SK-N-SH treated with all-trans-retinoic acid at 6 μM for 48 hours (cell line): ENCODE results near the gene HIVEP3.

Experiments
- ATAC-seq: fragments of 200-7000 bp; cut with Tn5 transposase; 3 replicates; pipeline ENCODE4 v1.9.1; 2020; ENCODE audit warnings: mild to moderate bottlenecking, moderate library complexity
- ARNTL ChIP-seq: fragments of 450-650 bp; formaldehyde crosslinking; IDR thresholded peaks from 2 replicates; pipeline ENCODE4 v1.5.0; 2020; ENCODE audit warnings: low read depth, mild to moderate bottlenecking, moderate library complexity, borderline replicate concordance
- BACH2 ChIP-seq: fragments of 250-450 bp; sonication (Bioruptor Pico); IDR thresholded peaks from 2 replicates; pipeline ENCODE4 v1.9.0; 2021; ENCODE audit warnings: mild to moderate bottlenecking, borderline replicate concordance
- CSDC2 ChIP-seq: fragments of 250-450 bp; sonication (Bioruptor Pico); IDR thresholded peaks from 2 replicates; pipeline ENCODE4 v1.5.0; 2020; ENCODE audit warnings: mild to moderate bottlenecking, moderate library complexity
- ESRRG ChIP-seq: fragments of 250-450 bp; sonication (Bioruptor Pico); IDR thresholded peaks from 2 replicates; pipeline ENCODE4 v1.6.1; 2021; ENCODE audit warnings: mild to moderate bottlenecking
- GLIS3 ChIP-seq: fragments of 250-450 bp; sonication (Bioruptor Pico); IDR thresholded peaks from 2 replicates; pipeline ENCODE4 v1.5.0; 2020; ENCODE audit warnings: mild to moderate bottlenecking, moderate library complexity
- ISL1 ChIP-seq: fragments of 250-450 bp; sonication (Bioruptor Pico); IDR thresholded peaks from 2 replicates; pipeline ENCODE4 v2.1.2; 2022; ENCODE audit warnings: mild to moderate bottlenecking, moderate library complexity
- OSR1 ChIP-seq: fragments of 250-450 bp; sonication (Bioruptor Pico); IDR thresholded peaks from 2 replicates; pipeline ENCODE4 v1.8.0; 2022; ENCODE audit warnings: moderate library complexity, mild to moderate bottlenecking, inconsistent platforms
- PPARA ChIP-seq: fragments of 250-450 bp; sonication (Bioruptor Pico); IDR thresholded peaks from 2 replicates; pipeline ENCODE4 v1.5.0; 2020; ENCODE audit warnings: mild to moderate bottlenecking, borderline replicate concordance
- RARB ChIP-seq: fragments of 250-450 bp; sonication (Bioruptor Pico); IDR thresholded peaks from 2 replicates; pipeline ENCODE4 v1.8.0; 2021; ENCODE audit warnings: mild to moderate bottlenecking, moderate library complexity
- SNAI2 ChIP-seq: fragments of 250-450 bp; sonication (Bioruptor Pico); IDR thresholded peaks from 2 replicates; pipeline ENCODE4 v1.5.0; 2020; ENCODE audit warnings: mild to moderate bottlenecking, moderate library complexity
- TCF4 ChIP-seq: fragments of 250-450 bp; sonication (Bioruptor Pico); IDR thresholded peaks from 2 replicates; pipeline ENCODE4 v1.8.0; 2021; ENCODE audit warnings: mild to moderate bottlenecking, moderate library complexity, borderline replicate concordance
- TOX ChIP-seq: fragments of 250-450 bp; sonication (Bioruptor Pico); IDR thresholded peaks from 2 replicates; pipeline ENCODE4 v1.8.0; 2021; ENCODE audit warnings: mild to moderate bottlenecking, moderate library complexity, borderline replicate concordance
- ZC3H10 ChIP-seq: fragments of 250-450 bp; sonication (Bioruptor Pico); IDR thresholded peaks from 2 replicates; pipeline ENCODE4 v1.5.1; 2021; ENCODE audit warnings: mild to moderate bottlenecking, moderate library complexity
- ZFP3 ChIP-seq: fragments of 250-450 bp; sonication (Bioruptor Pico); IDR thresholded peaks from 2 replicates; pipeline ENCODE4 v1.5.0; 2020; ENCODE audit warnings: mild to moderate bottlenecking, moderate library complexity
- ZNF70 ChIP-seq: fragments of 450-650 bp; formaldehyde crosslinking; IDR thresholded peaks from 2 replicates; pipeline ENCODE4 v1.5.0; 2020; ENCODE audit warnings: mild to moderate bottlenecking, moderate library complexity
- ZNF8 ChIP-seq: fragments of 450-650 bp; formaldehyde crosslinking; IDR thresholded peaks from 2 replicates; pipeline ENCODE4 v1.5.0; 2020; ENCODE audit warnings: mild to moderate bottlenecking, moderate library complexity
- TF ChIP-seq, protein P1 (sequence below): fragments of 250-450 bp; sonication (Bioruptor Pico); IDR thresholded peaks from 2 replicates; pipeline ENCODE4 v1.5.1; 2020; ENCODE audit warnings: low read depth, mild to moderate bottlenecking, moderate library complexity
- TF ChIP-seq, protein P2 (sequence below): fragments of 250-450 bp; sonication (Bioruptor Pico); IDR thresholded peaks from 2 replicates; pipeline ENCODE4 v1.8.0; 2020; ENCODE audit warnings: mild to moderate bottlenecking, moderate library complexity, borderline replicate concordance
- TF ChIP-seq, protein P3 (sequence below): fragments of 250-450 bp; sonication (Bioruptor Pico); IDR thresholded peaks from 2 replicates; pipeline ENCODE4 v1.8.0; 2021; ENCODE audit warnings: low read depth, mild to moderate bottlenecking, moderate library complexity, borderline replicate concordance
- TF ChIP-seq, protein P4 (sequence below): fragments of 250-450 bp; sonication (Bioruptor Pico); IDR thresholded peaks from 2 replicates; pipeline ENCODE4 v1.5.0; 2020; ENCODE audit warnings: mild to moderate bottlenecking, moderate library complexity
- TF ChIP-seq, protein P5 (sequence below): fragments of 250-450 bp; sonication (Bioruptor Pico); IDR thresholded peaks from 2 replicates; pipeline ENCODE4 v1.5.1; 2021; ENCODE audit warnings: mild to moderate bottlenecking, moderate library complexity

The HIVEP3 gene

DNA sequence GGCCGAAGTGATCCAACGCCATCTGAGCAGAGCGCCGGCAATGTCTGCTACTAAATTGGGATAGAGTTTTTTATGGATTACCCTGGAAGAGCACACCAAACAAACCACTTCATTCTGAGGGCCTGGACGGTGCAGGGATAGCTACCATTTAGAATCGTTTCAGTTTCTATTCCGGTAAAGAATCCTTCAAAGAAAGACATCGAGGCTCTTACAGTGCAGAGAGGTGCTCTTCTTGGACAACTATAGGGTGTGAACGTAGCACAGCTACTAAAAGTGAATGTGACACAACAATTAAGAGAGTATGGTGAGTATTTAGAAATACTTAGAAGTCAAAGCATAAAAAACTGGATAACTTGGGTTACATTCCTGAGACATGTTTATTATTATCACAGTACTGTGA, 16.1 kb downstream of the HIVEP3 start:
- TF ChIP-seq, protein P1, sequence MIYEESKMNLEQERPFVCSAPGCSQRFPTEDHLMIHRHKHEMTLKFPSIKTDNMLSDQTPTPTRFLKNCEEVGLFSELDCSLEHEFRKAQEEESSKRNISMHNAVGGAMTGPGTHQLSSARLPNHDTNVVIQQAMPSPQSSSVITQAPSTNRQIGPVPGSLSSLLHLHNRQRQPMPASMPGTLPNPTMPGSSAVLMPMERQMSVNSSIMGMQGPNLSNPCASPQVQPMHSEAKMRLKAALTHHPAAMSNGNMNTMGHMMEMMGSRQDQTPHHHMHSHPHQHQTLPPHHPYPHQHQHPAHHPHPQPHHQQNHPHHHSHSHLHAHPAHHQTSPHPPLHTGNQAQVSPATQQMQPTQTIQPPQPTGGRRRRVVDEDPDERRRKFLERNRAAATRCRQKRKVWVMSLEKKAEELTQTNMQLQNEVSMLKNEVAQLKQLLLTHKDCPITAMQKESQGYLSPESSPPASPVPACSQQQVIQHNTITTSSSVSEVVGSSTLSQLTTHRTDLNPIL (CRISPR knock-in tag): no peak
- TF ChIP-seq ARNTL (no peak), BACH2 (CRISPR knock-in tag) (no peak), ZC3H10 (CRISPR knock-in tag) (no peak), TCF4 (CRISPR knock-in tag) (no peak), RARB (CRISPR knock-in tag) (no peak), ZNF8 (CRISPR knock-in tag) (no peak), PPARA (CRISPR knock-in tag) (no peak), ZNF70 (no peak), OSR1 (CRISPR knock-in tag) (no peak), GLIS3 (CRISPR knock-in tag) (no peak), ZFP3 (CRISPR knock-in tag) (no peak)
- TF ChIP-seq, protein P2, sequence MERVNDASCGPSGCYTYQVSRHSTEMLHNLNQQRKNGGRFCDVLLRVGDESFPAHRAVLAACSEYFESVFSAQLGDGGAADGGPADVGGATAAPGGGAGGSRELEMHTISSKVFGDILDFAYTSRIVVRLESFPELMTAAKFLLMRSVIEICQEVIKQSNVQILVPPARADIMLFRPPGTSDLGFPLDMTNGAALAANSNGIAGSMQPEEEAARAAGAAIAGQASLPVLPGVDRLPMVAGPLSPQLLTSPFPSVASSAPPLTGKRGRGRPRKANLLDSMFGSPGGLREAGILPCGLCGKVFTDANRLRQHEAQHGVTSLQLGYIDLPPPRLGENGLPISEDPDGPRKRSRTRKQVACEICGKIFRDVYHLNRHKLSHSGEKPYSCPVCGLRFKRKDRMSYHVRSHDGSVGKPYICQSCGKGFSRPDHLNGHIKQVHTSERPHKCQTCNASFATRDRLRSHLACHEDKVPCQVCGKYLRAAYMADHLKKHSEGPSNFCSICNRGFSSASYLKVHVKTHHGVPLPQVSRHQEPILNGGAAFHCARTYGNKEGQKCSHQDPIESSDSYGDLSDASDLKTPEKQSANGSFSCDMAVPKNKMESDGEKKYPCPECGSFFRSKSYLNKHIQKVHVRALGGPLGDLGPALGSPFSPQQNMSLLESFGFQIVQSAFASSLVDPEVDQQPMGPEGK (CRISPR knock-in tag): no peak
- TF ChIP-seq, protein P3, sequence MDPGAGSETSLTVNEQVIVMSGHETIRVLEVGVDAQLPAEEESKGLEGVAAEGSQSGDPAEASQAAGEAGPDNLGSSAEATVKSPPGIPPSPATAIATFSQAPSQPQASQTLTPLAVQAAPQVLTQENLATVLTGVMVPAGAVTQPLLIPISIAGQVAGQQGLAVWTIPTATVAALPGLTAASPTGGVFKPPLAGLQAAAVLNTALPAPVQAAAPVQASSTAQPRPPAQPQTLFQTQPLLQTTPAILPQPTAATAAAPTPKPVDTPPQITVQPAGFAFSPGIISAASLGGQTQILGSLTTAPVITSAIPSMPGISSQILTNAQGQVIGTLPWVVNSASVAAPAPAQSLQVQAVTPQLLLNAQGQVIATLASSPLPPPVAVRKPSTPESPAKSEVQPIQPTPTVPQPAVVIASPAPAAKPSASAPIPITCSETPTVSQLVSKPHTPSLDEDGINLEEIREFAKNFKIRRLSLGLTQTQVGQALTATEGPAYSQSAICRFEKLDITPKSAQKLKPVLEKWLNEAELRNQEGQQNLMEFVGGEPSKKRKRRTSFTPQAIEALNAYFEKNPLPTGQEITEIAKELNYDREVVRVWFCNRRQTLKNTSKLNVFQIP (CRISPR knock-in tag): no peak
- TF ChIP-seq, protein P4, sequence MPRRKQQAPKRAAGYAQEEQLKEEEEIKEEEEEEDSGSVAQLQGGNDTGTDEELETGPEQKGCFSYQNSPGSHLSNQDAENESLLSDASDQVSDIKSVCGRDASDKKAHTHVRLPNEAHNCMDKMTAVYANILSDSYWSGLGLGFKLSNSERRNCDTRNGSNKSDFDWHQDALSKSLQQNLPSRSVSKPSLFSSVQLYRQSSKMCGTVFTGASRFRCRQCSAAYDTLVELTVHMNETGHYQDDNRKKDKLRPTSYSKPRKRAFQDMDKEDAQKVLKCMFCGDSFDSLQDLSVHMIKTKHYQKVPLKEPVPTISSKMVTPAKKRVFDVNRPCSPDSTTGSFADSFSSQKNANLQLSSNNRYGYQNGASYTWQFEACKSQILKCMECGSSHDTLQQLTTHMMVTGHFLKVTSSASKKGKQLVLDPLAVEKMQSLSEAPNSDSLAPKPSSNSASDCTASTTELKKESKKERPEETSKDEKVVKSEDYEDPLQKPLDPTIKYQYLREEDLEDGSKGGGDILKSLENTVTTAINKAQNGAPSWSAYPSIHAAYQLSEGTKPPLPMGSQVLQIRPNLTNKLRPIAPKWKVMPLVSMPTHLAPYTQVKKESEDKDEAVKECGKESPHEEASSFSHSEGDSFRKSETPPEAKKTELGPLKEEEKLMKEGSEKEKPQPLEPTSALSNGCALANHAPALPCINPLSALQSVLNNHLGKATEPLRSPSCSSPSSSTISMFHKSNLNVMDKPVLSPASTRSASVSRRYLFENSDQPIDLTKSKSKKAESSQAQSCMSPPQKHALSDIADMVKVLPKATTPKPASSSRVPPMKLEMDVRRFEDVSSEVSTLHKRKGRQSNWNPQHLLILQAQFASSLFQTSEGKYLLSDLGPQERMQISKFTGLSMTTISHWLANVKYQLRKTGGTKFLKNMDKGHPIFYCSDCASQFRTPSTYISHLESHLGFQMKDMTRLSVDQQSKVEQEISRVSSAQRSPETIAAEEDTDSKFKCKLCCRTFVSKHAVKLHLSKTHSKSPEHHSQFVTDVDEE: no peak
- ATAC-seq: no peak

DNA sequence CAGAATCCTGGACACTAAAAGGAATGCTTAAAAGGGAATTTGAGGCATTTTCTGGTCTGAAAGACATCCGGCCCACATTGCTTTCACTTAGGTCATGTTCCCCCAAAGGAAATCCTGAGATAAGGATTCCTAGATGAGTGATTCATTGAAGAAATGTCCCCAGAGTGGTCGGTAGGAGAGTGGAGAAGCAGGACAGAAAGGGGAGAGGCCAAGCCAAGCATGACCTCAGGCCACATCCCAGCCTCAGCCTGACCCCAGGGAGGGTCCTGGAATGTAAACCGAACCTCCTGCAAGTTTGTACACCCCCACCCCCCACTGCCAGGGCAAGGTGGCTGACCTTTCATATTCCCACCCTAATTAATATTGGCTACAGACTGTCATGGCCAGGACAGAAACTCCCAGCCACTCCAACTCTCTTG, 16.6 kb downstream of the HIVEP3 start:
- TF ChIP-seq ESRRG (CRISPR knock-in tag) (no peak), ISL1 (0 out of 2 replicates have a peak, but pooled peaks have one; percentile 11)
- ATAC-seq: peak; percentile 79

DNA sequence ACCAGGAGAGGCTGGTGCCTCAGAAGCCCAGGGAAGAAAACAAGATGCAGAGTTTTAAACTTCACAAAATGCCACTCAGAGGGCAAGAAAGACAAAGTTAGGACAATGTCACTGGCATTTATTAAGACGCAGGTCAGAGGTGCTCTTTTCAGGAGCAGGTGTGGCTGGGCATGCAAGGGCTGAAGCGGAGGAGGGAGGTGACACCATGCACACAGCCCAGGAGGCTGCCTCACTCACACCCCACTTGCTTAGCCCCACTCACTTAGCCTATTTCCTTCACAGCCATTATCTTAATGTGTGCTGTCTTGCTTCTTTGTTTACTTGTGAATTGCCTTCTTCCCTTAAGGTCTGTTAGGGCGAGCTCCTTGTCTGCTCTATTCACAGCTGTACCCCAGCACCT, 17.2 kb downstream of the HIVEP3 start:
- ATAC-seq: peak; percentile 41
- TF ChIP-seq ISL1 (no peak), PPARA (CRISPR knock-in tag) (no peak), TCF4 (CRISPR knock-in tag) (no peak), ZC3H10 (CRISPR knock-in tag) (no peak), ZFP3 (CRISPR knock-in tag) (no peak), ESRRG (CRISPR knock-in tag) (no peak), OSR1 (CRISPR knock-in tag) (no peak)
- TF ChIP-seq, all 23 proteins: peak for 0

DNA sequence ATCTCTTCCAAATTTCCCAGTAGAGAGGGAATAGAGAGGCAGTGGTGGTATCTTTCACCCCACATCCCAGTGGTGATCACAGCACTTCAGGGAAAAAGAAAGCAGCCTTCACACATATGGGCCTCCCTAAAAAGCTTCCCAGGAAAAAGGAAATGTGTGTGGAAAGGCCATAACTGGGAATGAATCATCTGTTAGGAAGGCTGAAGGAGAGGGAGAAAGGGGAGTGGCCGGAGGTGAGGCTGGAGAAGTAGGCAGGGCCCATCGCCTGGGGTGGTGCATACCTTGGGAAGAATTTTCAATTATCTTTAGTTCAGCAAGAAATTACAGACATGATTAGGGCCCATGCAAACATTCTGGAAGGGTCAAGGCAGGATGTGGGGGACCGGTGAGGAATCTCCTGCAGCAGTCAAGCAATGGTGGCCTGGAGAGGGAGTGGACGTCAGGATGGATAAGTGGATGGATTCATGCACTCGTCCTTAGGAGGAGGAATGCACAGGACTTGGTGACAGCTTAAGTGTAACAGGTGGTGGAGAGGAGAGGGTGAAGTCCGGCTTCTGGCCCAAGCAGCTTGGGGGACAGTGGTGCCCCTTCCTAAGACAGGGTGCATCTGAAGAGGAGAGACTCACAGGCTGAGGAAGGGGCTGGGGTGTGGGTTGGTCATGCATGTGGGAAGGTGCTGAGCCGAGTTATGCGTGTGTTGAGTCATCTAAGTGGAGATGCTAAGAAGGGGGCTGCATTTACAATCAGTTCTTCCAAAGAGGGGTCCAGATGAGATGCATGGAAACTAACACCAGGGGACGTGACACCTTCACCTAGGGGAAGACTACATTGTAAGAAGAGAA, 17.9 kb downstream of the HIVEP3 start:
- TF ChIP-seq ESRRG (CRISPR knock-in tag) (no peak), SNAI2 (CRISPR knock-in tag) (no peak), PPARA (CRISPR knock-in tag) (no peak), ISL1 (no peak; the same call in 1 of the 2 replicates), ZNF70 (no peak), TOX (CRISPR knock-in tag) (no peak), RARB (CRISPR knock-in tag) (no peak), CSDC2 (CRISPR knock-in tag) (no peak)
- TF ChIP-seq, protein P3 (CRISPR knock-in tag): no peak
- TF ChIP-seq, protein P2 (CRISPR knock-in tag): no peak
- TF ChIP-seq, protein P5, sequence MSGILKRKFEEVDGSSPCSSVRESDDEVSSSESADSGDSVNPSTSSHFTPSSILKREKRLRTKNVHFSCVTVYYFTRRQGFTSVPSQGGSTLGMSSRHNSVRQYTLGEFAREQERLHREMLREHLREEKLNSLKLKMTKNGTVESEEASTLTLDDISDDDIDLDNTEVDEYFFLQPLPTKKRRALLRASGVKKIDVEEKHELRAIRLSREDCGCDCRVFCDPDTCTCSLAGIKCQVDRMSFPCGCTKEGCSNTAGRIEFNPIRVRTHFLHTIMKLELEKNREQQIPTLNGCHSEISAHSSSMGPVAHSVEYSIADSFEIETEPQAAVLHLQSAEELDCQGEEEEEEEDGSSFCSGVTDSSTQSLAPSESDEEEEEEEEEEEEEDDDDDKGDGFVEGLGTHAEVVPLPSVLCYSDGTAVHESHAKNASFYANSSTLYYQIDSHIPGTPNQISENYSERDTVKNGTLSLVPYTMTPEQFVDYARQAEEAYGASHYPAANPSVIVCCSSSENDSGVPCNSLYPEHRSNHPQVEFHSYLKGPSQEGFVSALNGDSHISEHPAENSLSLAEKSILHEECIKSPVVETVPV (CRISPR knock-in tag): no peak
- TF ChIP-seq, all 23 proteins: peak for 0
- ATAC-seq: peak; percentile 78
